Activated T-helper 1 cell treated with anti-CD3 and anti-CD28 coated beads, Interleukin-2, amount 50 U/mL, for 16 hours (primary cell): Measurements from ENCODE around the gene ABHD4.
"Not testable (repeated sequence)": the region's sequence is repeated elsewhere in the genome, so short reads cannot be mapped to it uniquely, and the experiment has no call there.

Source experiments
- DNase-seq, 2 donors: peaks; one replicate each; pipeline ENCODE4 v3.0.0-alpha.2; 2020; ENCODE audit warnings: low read depth in 1 of 2, low spot score in 1 of 2

The ABHD4 gene, protein sequence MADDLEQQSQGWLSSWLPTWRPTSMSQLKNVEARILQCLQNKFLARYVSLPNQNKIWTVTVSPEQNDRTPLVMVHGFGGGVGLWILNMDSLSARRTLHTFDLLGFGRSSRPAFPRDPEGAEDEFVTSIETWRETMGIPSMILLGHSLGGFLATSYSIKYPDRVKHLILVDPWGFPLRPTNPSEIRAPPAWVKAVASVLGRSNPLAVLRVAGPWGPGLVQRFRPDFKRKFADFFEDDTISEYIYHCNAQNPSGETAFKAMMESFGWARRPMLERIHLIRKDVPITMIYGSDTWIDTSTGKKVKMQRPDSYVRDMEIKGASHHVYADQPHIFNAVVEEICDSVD

GRCh38 chr14:22598099-22598895 is at the start of gene ABHD4:
TSS of gene ABHD4 (plus strand) at chr14:22598300. CDS start at chr14:22598307, 7 bp downstream.
- DNase-seq: peak; percentile 37

DNA sequence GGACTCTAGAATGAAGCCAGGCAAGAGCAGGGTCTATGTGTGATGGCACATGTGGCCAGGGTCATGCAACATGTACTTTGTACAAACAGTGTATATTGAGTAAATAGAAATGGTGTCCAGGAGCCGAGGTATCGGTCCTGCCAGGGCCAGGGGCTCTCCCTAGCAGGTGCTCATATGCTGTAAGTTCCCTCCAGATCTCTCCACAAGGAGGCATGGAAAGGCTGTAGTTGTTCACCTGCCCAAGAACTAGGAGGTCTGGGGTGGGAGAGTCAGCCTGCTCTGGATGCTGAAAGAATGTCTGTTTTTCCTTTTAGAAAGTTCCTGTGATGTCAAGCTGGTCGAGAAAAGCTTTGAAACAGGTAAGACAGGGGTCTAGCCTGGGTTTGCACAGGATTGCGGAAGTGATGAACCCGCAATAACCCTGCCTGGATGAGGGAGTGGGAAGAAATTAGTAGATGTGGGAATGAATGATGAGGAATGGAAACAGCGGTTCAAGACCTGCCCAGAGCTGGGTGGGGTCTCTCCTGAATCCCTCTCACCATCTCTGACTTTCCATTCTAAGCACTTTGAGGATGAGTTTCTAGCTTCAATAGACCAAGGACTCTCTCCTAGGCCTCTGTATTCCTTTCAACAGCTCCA is 48.7 kb upstream of the ABHD4 start:
- DNase-seq: no peak

DNA sequence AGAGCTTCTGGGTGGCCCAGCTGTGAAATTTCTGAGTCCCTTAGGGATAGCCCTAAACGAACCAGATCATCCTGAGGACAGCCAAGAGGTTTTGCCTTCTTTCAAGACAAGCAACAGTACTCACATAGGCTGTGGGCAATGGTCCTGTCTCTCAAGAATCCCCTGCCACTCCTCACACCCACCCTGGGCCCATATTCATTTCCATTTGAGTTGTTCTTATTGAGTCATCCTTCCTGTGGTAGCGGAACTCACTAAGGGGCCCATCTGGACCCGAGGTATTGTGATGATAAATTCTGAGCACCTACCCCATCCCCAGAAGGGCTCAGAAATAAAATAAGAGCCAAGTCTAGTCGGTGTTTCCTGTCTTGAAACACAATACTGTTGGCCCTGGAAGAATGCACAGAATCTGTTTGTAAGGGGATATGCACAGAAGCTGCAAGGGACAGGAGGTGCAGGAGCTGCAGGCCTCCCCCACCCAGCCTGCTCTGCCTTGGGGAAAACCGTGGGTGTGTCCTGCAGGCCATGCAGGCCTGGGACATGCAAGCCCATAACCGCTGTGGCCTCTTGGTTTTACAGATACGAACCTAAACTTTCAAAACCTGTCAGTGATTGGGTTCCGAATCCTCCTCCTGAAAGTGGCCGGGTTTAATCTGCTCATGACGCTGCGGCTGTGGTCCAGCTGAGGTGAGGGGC is 48.0 kb upstream of the ABHD4 start:
- DNase-seq: peak in 1 of 2 donors; percentile 53

GRCh38 chr14:22551605-22551997 is 46.5 kb upstream of the ABHD4 start:
- no peak for DNase-seq

GRCh38 chr14:22552001-22552826 is 45.9 kb upstream of the ABHD4 start:
- no peak for DNase-seq

DNA sequence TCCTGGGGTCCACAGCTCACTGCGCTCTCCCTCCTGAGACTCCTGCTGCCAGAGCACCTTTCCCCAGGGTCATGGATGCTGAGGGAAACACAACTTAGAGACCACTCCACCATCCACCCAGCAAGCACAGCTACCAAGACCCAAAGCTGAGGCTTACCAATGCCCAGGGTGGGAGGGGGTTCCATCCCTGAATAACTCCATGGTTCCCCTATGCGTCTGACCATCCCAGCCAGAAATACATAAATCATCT is 45.3 kb upstream of the ABHD4 start:
- no peak for DNase-seq

DNA sequence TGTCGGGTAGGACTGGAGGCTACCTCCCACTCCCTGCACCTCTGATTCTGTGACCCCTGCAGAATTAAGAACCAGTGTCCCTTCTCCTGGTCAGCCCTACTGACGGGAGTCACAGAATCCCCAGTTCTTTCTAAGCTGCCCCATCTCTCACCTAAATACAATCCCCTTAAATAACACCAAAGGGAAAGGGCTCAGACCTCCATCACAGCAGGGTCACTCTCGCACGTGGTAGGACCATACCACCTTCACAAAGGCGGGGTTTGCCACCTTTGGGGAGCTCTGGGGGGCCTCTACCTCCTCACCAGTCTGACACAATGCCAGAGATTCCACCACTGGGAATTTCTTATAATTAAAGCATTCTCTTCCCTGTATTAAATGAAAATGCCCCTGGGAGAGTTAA is 44.7 kb upstream of the ABHD4 start:
- no peak for DNase-seq

- not testable (repeated sequence) for DNase-seq
Observed at GRCh38 chr14:22553861-22554497, 44.1 kb upstream of the ABHD4 start.

GRCh38 chr14:22554498-22555383 is 43.4 kb upstream of the ABHD4 start:
- DNase-seq: no peak

- peak in 1 of 2 donors; percentile 53 for DNase-seq
Observed at GRCh38 chr14:22555384-22556011, 42.6 kb upstream of the ABHD4 start.

- peak; percentile 92 for DNase-seq
Observed at GRCh38 chr14:22556021-22556989, 41.8 kb upstream of the ABHD4 start.

DNA sequence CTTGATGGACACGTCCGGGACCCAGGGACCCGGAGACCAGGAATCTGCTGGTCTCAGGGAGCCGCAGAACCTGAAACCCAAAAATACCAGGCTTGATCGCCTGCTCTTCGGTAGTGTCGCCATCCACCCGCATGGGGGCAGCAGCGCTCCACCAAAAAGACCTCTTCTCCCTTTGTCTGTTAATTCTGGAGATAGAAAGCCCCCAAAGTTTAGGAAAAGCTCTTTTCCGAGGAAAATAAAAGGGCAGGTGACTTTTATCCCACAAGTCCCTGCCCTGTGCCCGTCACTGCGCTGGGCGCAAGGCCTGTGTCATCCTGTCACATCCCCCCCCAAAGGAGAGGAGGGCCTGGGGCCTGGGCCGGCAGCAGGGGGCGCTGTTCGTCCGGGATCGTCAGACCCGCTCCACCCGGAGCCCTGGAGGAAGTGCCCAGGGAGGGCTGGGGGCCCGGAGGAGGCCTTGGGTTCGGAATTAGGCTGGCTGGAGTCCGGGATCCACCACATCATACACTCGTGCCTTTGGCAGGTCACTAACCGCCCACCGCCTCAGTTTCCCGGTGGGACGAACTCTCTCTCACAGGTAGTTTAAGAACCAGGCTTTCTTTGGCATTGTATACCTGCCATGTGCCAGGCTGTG is 41.0 kb upstream of the ABHD4 start:
- peak; percentile 87 to 88 for DNase-seq

DNA sequence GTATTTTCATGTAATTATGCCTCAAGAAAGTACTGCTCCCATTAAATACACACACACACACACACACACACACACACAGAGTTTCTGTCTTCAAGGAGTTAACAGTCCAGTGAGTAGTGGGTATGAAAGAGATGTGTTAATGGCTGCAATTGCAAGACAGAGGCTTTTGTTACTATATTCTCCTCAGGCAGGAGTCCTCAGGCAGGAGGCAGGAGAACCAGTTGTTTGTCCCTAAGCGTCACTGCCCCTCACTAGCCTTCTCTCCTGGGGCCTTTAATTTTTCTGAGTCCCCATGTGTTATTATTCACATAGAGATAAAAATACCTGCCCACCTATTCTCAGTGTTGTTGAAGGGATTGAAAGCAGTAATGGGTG is 40.3 kb upstream of the ABHD4 start:
- no peak for DNase-seq

GRCh38 chr14:22558221-22558913 is 39.7 kb upstream of the ABHD4 start:
- DNase-seq: no peak

- no peak for DNase-seq
Observed at GRCh38 chr14:22559041-22559440, 39.1 kb upstream of the ABHD4 start.

- no peak for DNase-seq
Observed at GRCh38 chr14:22560662-22561365, 37.3 kb upstream of the ABHD4 start.
